Stimulated activated CD8-positive, alpha-beta memory T cell treated with anti-CD3 and anti-CD28 coated beads, Interleukin-7, amount 100 ng/mL, for 4 hours (primary cell): Measurements from ENCODE around the gene SRC.

Experiments used
- DNase-seq, 2 donors: peaks; one replicate each; pipeline ENCODE4 v3.0.0-alpha.2; 2020; ENCODE audit warnings: low read depth in 2 of 2

SRC gene

DNA sequence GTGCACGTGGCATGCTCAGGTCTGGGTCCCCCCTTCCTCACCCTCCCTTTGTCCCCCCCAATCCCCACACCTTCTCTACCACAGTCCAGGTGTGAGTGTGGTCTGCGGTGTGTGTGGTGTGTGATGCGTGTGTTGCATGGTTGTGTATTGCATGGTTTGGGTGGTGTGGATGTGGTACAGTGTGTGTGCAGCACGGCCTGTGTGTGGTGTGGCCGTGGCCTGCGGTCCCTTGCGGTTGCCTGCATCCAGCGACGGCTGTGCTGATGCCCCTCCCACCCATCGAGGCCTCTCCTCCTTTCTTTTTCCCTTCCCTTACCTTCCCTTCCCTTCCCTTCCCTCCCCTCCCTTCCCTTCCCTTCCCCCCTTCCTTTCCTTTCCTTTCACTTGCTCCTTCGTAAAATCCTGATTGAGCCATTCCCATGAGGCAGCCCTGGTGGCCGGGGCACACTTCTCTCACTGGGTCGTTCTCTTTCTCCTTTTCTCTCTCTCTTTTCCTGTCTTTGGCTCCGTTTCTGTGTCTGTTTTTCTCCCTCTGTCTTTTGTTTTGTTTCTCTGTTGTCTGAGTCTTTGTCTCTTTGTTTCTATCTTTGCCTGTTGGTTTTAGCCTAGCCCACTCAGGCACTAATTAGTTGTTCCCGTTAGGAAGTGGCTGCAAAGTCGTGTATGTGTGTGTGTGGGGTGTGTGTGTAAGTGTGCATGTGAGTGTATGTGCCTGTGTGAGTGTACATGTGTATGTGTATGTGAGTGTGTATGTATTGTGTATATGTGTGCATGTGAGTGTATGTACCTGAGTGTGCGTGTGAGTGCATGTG is 65.7 kb downstream of the SRC start:
- no peak for DNase-seq

DNA sequence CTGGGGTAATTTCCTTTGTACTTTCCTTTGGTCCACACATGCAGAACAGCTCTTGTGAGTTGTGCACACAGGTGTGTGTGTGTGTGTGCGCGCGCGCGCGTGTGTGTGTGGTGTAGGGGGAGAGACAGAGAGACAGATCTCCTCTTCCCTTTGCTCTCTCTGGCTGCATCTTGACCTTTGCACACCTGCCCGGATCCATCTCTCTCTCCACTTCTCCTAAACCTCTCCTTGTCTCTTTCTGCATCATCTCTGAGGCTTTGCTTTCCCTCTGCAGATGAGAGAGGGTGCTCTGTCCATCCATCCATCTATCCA is 67.0 kb downstream of the SRC start:
- no peak for DNase-seq

DNA sequence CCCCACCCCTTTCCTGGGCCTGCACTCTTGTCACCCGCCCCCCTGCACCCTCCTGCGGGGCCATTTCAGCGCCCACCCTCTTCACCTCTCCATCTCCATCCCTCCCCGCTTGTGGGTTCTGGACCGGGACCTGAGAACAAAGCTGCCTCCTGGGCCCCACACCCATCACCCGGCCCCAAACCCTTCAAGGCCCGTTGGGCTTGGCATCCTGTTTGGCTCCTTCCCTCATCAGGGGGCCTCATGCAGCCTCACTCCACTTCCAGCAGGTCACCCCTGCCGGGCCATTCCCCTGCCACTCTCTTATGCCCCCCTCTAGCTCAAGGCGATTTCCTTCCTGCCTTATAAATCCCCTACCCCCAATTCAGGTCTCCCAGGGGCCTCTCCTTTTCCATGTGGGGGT is 67.4 kb downstream of the SRC start:
- no peak for DNase-seq

DNA sequence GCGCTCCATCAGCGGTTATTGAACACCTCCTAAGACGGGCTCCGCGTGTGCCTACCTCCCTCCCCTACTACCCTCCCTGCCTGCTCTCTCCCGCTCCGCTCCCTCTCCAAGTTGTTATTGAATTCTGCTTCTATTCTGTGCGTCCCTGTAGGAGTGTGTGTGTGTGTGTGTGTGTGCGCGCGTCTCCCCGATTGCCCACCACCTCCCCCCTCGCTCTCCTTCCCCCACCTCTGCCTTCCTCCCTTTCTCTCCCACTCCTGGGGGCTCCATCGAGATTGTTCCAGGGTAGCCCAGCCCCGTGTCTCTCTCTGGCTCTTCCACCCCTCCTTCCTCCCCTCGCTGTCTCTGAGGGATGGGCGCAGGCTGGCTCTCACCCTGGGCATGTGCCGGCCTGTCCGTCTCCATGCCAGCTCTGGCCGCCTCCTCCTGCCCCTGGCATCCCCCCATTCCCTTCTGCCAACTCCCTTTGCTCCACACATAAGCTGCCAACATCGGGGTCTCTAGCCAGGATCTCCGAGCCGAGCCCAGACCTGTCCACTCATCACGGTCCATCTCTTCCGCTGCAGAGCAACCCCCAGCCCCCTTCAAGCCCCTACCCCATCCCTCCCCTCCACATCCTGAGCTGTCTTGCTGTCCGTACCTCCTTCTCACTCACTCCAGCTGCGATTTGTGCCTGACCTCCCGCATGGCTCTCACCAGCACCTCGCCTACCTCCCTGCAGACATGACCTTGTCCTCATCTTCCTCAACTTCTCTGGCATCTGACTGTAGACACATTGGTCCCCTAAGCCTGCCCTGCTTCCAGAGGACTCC is 68.5 kb downstream of the SRC start:
- no peak for DNase-seq

DNA sequence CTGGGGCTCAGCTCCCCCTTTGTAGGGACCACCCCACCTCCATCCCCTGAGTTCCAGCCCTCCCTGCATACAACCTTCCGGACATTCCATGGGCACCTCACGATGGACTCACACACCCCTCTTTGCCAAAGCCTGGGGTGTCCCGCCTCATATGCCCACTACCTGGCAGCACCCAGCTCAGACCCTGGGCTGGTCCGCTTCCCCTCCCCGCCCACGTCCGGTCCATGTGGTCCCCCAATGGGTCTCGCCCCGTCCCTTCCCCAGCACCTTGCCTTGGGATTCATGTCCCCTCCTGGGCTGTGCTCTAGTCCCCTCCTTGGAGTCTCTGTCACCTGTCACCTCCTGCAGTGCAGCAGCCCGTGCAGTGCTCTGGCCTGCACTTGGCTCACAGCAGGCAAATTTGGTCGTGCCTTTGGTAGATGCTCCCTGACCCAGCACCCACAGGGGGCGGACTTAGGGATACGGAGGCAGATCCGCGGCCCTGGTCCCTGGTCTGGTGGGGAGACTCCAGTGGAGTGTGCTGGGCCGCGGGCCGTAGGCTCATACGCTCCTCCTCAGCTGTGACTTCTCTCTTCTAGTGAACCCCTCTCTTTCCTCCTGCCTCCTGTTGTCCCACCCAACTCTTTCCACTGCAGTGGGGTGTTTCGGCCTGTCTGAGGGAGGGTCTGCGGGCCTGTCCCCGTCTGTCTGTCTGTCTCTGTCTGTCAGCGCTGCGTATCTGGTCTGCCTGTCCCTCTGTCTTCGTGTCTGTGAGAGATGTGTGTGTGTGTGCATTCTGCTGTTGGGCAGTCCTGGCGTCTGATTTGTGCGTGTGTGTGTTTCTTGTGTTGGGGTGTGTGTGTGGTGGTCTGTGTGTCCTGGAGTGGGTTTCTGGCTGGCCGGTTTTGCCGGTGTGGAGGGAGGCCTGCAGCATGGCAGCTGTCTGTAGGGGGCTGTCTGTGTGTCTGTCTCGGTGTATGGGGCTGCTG is 69.5 kb downstream of the SRC start:
- DNase-seq = no peak

DNA sequence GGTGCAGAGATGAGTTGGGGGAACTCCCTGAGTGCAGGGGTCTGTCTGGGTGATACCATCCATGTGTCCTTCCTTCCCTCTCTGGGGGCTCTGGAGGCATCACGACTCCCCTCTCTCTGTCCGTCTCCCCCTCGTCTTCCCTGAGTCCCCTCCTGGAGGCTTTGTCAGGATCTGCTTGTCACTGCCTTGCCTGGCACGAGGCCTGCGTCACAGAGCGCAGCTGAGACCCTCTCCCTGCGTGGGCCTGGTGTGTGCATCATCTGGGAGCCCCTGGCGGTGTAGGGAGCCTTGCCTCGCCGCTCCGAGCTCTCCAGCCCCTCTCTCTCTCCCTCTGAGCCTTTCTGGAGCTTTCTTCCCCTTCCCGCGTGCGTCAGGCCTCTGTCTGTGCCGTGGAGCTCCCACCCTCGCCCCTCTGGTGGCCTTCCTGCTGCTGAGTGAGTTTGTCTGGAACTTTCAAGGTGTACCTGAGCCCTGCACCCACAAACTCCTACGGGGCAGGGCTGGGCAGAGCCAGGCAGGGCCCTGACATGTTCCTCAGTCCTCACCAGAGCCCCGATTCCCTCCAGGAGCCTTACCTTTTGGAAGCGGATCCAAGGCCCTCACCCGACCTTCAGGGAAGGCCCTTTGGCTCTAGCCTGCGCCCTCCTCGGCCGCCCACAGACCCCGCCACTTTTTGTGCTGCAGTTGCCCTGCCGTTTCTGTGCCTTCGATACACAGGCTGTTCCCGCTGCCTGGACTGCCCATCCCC is 70.3 kb downstream of the SRC start:
- DNase-seq = no peak

DNA sequence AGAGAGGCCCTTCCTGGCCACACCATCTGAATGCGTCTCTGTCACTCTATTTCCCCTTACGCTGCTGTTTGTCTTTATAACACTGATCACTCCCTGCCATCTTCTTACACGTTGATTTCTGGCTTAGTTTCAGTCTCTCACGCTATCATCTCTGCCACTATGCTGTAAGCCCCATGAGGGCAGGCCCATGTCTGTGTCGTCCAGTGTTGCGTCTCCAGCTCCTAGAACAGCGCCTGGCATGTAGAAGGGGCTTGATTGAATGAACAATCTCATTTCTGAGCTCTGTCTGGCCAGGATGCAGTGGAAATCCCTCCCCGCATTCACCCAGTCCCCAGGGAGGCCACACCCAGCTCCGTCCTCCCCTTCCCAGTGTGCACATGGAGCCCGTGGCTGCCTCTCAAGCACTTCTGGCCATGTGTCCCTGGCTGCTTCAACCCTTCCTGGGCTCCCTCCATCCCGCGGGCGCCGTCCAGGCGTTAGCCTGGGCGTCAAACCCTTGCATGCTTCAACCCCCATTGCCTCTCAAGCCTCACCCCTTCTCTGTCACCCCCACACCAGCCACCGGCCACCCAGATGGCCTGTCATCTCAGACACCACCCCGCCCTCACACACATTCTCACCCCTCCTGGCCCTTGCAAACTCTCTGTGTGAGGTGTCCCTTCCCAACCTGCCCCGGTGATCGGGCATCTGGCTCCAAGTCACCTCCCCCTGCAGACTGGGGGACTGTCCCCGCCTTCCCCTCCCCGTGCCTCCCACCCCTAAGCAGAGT is 71.1 kb downstream of the SRC start:
- DNase-seq = no peak

DNA sequence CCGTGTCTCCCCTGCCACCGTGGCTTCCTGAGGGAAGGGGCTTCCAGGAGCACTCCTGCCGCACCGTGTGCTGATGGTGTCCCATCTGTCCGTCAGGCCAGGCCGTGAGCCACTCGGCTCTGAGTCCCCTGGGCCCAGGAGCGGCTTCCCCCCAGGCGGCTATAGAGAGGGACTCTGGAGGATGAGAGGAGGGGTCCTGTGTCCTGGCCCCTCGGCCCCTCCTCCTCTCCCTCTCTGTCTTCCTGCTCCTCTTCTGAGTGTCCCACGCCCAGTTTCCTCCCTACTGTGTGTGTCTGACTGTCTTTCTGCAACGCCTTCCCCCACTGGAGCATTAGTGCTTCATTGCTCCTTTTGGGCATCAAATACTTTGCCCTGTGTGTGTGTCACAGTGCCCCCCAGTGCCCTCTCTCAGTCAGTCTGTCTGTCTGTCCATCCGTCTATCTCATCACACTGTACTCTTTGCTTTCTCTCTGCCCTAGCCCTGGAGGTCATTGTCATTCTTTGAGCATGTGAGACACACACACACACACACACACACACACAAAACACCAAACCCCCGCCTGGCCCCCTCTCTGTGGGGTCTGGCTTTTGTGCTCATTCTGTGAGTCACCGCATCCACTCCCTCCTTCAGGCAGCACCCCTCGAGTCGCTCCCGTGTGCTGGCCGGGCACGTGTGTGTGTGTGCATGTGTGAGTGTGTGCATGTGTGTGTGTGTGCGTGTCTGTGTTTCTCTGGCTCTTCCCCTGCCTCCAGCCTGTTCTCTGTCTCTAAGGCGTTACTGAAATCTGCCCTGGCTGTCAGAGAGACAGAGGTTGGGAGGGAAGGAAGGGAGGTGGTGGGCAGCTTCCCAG is 71.9 kb downstream of the SRC start:
- DNase-seq = no peak

DNA sequence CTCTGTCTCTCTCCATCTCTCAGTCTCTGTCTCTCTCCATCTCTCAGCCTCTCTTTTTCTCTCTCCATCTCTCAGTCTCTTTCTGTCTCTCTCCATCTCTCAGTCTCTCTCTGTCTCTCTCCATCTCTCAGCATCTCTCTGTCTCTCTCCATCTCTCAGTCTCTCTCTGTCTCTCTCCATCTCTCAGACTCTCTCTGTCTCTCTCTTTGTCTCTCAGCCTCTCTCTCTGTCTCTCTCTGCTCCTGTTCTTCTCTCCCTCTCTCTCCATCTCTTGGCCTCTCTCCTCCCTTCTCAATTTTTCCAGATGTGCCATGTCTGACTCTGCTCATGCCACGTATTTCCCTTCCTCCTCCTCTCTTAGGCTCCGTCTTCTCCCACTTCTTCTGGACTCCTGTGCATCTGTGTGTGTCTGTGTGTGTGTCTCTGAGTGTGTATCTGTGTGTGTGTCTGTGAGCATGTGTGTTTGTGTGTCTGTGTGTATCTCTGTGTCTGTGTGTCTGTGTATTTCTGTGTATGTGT is 72.7 kb downstream of the SRC start:
- no peak for DNase-seq

DNA sequence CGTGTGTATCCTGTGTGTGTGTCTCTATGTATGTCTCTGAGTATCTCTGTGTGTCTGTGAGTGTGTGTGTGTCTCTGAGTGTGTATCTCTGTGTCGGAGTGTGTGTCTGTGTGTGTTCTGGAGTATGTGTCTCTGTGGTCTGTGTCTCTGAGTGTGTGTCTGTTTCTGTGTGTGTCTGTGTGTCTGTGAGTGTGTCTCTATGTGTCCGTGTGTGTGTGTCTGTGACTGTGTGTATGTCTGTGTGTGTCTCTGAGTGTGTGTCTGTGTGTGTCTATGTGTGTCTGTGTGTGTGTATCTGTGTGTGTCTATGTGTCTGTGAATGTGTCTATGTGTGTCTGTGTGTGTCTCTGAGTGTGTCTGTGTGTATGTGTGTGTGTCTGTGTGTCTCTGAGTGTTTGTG is 73.4 kb downstream of the SRC start:
- DNase-seq = no peak

DNA sequence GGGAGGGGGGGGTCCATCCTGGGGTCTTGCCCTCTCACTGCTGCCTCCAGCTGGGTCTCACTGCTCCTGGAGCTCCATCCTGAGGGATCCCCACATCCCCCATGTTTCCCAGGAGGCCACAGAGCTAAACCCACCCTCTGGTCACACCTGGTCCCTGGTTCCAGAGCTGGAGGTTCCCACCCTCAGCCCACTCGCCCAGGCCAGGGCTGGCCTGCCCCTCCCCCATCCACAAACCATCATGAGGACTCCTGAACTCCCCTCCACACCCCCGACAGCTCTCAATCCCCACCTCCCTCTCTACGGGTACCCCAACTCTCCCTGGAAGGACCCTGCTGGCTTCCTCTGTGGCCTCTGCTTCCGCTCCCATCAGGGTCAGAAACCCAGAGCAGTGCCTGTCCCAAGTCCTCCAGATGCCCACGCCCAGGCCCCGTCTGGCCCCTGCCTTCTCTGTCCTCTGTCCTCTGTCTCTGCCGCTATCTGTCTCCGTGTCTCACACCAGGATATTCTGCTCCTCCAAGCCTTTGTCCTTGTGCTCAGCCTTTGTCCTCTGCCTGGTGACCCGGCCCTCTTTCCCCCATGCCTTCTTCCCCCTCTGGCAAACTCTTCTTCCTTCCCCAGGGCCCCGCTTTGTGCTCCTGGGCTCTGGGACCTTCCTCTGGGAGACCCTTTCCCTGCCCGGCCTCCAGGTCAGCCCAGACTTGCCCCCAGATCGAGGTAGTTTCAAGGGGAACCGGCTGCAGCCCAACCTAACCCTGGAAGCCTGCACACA is 74.0 kb downstream of the SRC start:
- no peak for DNase-seq

DNA sequence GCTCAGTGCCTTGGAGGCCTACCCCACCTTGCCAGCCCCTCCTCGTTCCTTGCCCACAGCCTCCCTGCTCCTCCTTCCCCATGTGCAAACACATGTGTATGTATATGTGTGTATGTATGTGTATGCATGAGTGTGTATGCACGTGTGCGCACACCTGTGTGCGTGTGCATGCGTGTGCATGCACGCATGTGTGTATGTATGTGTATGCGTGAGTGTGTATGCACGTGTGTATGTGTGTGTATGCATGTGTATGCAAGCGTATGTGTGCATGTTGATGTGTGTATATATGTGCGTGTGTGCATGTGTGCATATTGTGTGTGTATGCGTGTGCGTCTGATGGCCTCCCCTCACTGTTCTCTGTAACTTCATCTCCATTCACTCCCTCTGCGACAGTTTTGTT is 74.7 kb downstream of the SRC start:
- DNase-seq = no peak

DNA sequence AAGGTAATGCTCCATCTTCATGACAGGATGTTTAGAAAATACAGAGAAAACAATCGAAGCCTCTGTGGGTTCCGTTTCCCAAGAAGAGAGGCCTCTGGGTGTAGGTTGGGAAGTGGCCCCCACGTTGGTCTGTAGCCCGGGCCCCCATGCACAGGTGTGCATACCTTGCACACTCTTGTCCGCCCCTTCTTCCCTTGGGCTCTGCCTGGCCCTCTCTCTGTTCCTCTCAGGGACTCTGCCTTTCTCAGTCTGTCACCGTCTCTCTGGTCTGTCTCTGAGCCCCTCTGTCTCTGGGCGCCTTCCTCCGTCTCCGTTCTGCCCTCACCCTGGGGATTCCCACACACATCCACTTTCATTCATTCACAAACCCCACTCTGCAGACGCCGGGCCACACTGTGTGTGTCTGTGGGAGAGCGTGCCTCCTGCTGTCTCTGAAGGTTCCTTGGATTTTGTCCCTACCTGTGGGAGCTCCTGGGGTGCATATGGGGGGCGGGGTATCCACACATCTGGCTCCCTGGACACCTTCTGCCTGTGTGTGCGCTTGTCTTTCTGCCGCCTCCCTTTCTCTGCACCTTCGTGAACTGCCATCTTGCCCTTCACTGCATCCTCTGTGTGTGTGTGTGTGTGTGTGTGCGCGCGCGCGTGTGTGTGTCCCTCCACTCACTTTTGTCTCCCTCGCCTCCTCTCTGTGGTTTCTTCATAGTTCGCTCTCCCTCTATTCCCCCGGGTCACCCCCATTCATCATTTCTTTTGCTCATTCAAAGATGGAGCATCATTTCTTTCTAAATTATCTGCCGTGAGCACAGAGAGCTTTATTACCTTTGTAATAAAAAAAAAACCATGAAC is 75.3 kb downstream of the SRC start:
- no peak for DNase-seq

DNA sequence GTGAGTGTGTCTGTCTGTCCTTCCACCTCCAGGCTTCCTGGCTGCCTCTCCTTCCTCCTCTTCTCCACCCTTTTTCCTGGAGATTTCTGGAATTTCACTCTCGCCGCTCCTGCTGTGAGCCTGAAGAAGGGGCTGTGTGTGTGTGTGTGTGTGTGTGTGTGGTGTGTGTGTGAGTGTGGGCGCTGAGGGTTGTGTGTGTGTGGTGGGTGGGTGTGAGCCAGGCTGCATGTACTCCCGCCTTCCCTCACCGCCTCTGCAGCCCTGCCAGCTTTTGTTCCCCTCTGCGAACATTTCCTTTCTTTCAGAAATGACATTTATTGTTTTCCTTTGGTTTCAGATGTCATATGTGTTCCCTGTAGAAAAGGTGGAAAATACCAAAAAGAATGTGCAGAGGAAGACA is 76.0 kb downstream of the SRC start:
- no peak for DNase-seq

DNA sequence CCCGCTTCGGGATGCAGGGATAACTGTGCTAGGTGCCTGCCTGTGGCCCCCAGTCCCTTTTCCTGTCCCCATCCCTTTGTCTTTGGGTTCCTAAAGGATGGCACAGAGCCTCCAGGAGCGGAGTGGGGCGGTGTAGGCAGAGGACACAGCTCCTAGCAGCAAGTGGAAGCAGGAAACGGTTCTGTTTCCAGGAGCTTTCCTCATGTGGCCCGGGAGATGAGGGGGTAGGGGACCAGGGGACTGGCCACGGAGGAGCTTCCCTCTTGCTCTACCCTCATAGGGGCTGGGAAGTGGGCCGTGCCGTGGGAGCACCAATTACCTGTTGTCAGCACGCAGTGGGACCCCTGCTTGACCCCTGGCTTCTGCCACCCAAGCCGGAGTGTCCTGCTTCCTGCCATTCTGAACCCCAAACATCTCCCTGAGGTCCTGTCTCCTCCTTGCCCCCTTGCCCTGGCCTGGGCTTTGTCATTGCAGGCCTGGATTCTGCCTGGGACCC is 76.9 kb downstream of the SRC start:
- no peak for DNase-seq

DNA sequence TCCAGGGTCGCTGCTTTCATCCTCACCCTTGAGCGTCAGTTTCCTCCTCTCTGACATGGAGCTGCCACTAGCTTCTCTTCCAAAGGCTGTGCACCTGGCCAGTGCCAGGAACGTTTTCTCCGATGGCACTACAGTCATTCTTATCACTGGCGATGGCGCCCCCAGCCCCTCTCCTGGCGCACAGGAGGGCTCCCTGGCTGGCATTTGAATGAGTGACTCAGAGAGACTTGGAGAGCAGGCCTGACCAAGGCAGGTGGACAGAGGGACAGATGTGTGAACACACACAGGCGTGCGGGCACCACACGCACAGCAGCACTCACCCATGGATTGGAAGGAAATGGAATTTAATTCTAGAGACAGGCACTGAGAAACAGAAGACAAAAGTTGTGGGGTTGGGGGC is 77.6 kb downstream of the SRC start:
- no peak for DNase-seq

DNA sequence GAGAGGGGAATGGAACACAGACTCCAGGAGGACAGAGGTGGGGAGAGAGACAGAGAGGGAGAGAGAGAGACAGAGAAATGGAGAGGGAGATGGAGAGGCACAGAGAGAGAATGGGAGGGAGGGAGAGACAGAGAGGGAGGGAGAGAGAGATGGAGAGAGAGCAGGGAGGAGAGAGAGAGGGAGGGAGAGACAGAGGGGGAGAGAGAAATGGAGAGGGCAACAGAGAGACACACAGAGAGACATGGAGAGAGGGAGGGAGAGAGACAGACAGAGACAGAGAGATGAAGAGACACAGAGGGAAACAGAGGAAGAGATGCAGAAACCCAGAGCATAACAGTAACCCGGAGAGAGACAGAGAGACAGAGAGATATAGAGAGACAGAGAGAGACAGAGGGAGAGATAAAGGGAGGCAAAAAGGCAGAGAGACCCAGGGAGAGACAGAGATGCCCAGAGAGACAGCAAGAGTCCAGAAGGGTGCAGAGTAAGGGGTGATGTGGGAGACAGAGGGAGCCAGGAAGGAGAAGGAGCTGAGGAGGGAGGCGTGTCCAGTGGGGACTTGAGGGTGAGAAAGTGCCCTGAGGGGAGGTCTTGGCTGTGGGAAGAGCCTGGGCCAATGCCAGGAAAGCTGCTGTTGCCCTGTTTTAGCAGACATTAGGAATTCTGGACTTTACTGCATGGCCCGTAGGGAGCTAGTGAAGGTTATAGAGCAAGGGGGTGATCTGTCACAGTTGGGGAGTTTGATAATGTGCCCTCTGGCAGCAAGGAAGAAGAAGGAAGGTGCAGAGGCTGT is 78.3 kb downstream of the SRC start:
- DNase-seq = no peak
